Endometrial microvascular endothelial cells (primary cell): ENCODE data around the gene GTPBP3. TPM values are rescaled to one million over a fixed set of nuclear protein-coding genes. Genes with fewer than 3 reads are reported as not detected.
"Not testable (repeated sequence)": the region's sequence is repeated elsewhere in the genome, so short reads cannot be mapped to it uniquely, and the experiment has no call there.

Experiments
- in situ Hi-C: cut with HindIII; loops from 2 replicates; pipeline ENCODE4 v1.10.0; 2017; ENCODE audit warnings: low sequenced_read_pairs, low pct_unique_long_range_greater_than_20kb; ENCODE audit errors: inconsistent ontology term
- total RNA-seq: library from RNA; depleted of rRNA; stranded (reverse); fragments of >200 nt; gene quantifications from one replicate; pipeline ENCODE4 v1.2.3, GENCODE V29; 2015; ENCODE audit errors: inconsistent ontology term

GTPBP3 gene
- total RNA-seq, 1 donor from 2014 or later: 36.8 TPM

- in situ Hi-C loops: not testable (repeated sequence)
These were observed 26.7 kb downstream of the GTPBP3 start for GRCh38 chr19:17363852-17364605.

- in situ Hi-C loops: no loop called here
These were observed 28.0 kb downstream of the GTPBP3 start for GRCh38 chr19:17365361-17365760.

GRCh38 chr19:17370026-17370587 is 32.8 kb downstream of the GTPBP3 start:
- in situ Hi-C loops: no loop called here

- in situ Hi-C loops: no loop called here
These were observed 39.7 kb downstream of the GTPBP3 start, which contains the start of gene PLVAP for GRCh38 chr19:17376935-17377600. Gene PLVAP (minus strand): TSS chr19:17377342. CDS start chr19:17377288, 54 bp downstream.

GRCh38 chr19:17378271-17378670 is 40.9 kb downstream of the GTPBP3 start:
- in situ Hi-C loops: no loop called here

- in situ Hi-C loops: no loop called here
These were observed 41.9 kb downstream of the GTPBP3 start for GRCh38 chr19:17379221-17379631.

GRCh38 chr19:17380426-17381138 is 43.2 kb downstream of the GTPBP3 start:
- in situ Hi-C loops: no loop called here

GRCh38 chr19:17385878-17386611 is 48.7 kb downstream of the GTPBP3 start:
- in situ Hi-C loops: no loop called here

- in situ Hi-C loops: no loop called here
These were observed 51.9 kb downstream of the GTPBP3 start for GRCh38 chr19:17389288-17389687.

- in situ Hi-C loops: no loop called here
These were observed 52.8 kb downstream of the GTPBP3 start for GRCh38 chr19:17389957-17390664.

GRCh38 chr19:17390665-17391370 is 53.5 kb downstream of the GTPBP3 start:
- in situ Hi-C loops: no loop called here

GRCh38 chr19:17391371-17392151 is 54.2 kb downstream of the GTPBP3 start:
- in situ Hi-C loops: no loop called here

Other genes starting within 250 kb of the GTPBP3 start
- 11.1 TPM for gene USE1, start 122.2 kb upstream of the GTPBP3 start, total RNA-seq
- 2.7 TPM for gene OCEL1, start 111.3 kb upstream of the GTPBP3 start, total RNA-seq
- gene NR2F6, start 91.6 kb upstream of the GTPBP3 start, total RNA-seq: 40.9 TPM
- 18.5 TPM for gene USHBP1, start 72.8 kb upstream of the GTPBP3 start, total RNA-seq
- 139 TPM for gene BABAM1, start 70.1 kb upstream of the GTPBP3 start, total RNA-seq
- gene ANKLE1, start 55.7 kb upstream of the GTPBP3 start, total RNA-seq: 1.0 TPM
- 6.6 TPM for gene ABHD8, start 34.1 kb upstream of the GTPBP3 start, total RNA-seq
- gene MRPL34, start 31.7 kb upstream of the GTPBP3 start, total RNA-seq: 115 TPM
- gene DDA1, start 28.0 kb upstream of the GTPBP3 start, total RNA-seq: 48.1 TPM
- 0.84 TPM for gene ANO8, start 2.7 kb upstream of the GTPBP3 start, total RNA-seq
- gene PLVAP, start 39.8 kb downstream of the GTPBP3 start, total RNA-seq: 0.46 TPM
- not detected for gene CCDC194, start 56.6 kb downstream of the GTPBP3 start, total RNA-seq
- 306 TPM for gene BST2, start 68.1 kb downstream of the GTPBP3 start, total RNA-seq
- gene MVB12A, start 82.5 kb downstream of the GTPBP3 start, total RNA-seq: 88.0 TPM
- gene TMEM221, start 111.1 kb downstream of the GTPBP3 start, total RNA-seq: not detected
- not detected for gene NXNL1, start 123.4 kb downstream of the GTPBP3 start, total RNA-seq
- gene SLC27A1, start 133.0 kb downstream of the GTPBP3 start, total RNA-seq: 7.5 TPM
- gene PGLS, start 174.1 kb downstream of the GTPBP3 start, total RNA-seq: 67.2 TPM
- gene COLGALT1, start 218.1 kb downstream of the GTPBP3 start, total RNA-seq: 79.4 TPM